ENCODE measurements around the gene CHSY3.

Gene CHSY3

DNA sequence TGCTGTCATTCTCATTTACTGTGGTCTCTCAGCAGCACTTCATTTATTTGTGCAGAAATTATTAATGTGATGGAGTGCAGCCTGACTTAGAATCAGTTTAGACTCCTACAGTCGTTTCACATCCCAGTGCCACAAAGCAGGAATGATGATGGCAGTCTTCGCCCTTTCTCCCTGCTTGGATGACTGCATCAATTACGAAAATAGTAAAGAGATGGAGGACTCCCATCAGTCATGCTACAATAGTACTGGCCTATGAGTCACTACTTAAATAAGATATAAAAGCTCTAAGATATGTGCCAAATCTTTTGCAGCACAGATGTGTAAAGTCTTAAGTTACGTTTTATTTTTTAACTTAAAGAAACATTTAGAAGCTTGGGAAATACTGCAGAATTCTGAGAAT, 263.9 kb downstream of the CHSY3 start:
- H3K18ac ChIP-seq (ENCODE audit: low read length) = no peak overlapping the region
- no peaks in the 10 kb centered on the region for H3K9me3 ChIP-seq (ENCODE audit: insufficient read depth, low read depth, low read length)
- no peak overlapping the region for H2AFZ ChIP-seq (ENCODE audit: insufficient read depth, low read length, poor library complexity)
- H4K12ac ChIP-seq (ENCODE audit: low read depth, low read length) = no peak overlapping the region
- DNase-seq = no peak
- H2BK120ac ChIP-seq (ENCODE audit: insufficient read depth, low read length, poor library complexity) = no peak overlapping the region
- no CpG with 5 or more reads among the region's 4 CpGs for WGBS (ENCODE audit: extremely low coverage, insufficient coverage, insufficient read length)
- no peak overlapping the region for H3K23ac ChIP-seq (ENCODE audit: low read length)
- no peaks in the 10 kb centered on the region for H3K4me1 ChIP-seq (ENCODE audit: control insufficient read depth in 1 of 2, insufficient read depth in 2 of 2, low read length in 2 of 2)
- no peak overlapping the region for H3K27ac ChIP-seq (ENCODE audit: low read depth, low read length)
- H3K4me3 ChIP-seq (ENCODE audit: low read depth, low read length) = no peak overlapping the region
- no peak overlapping the region for H2AK5ac ChIP-seq (ENCODE audit: low read length)
- H3K36me3 ChIP-seq (ENCODE audit: control insufficient read depth in 1 of 2, insufficient read depth in 2 of 2, low read length in 2 of 2) = no peaks in the 10 kb centered on the region
- no peaks in the 10 kb centered on the region for H3K27me3 ChIP-seq (ENCODE audit: insufficient read depth, low read length)
- no peak overlapping the region for H2BK5ac ChIP-seq (ENCODE audit: low read depth, low read length, poor library complexity)
- no peak overlapping the region for H3K4me2 ChIP-seq (ENCODE audit: low read length)
- H3K79me1 ChIP-seq (ENCODE audit: low read length) = no peaks in the 10 kb centered on the region
- no peak overlapping the region for H2BK12ac ChIP-seq (ENCODE audit: low read length)
- H4K8ac ChIP-seq (ENCODE audit: low read depth, low read length) = no peak overlapping the region
- no peak overlapping the region for H3K9ac ChIP-seq (ENCODE audit: low read length)
- H3K14ac ChIP-seq (ENCODE audit: low read length) = no peak overlapping the region
- H3K79me2 ChIP-seq (ENCODE audit: control insufficient read depth, insufficient read depth, low read length, poor library complexity) = no peaks in the 10 kb centered on the region
- H4K91ac ChIP-seq (ENCODE audit: low read depth, low read length) = no peak overlapping the region
- no peak overlapping the region for H3K4ac ChIP-seq (ENCODE audit: low read depth, low read length)

DNA sequence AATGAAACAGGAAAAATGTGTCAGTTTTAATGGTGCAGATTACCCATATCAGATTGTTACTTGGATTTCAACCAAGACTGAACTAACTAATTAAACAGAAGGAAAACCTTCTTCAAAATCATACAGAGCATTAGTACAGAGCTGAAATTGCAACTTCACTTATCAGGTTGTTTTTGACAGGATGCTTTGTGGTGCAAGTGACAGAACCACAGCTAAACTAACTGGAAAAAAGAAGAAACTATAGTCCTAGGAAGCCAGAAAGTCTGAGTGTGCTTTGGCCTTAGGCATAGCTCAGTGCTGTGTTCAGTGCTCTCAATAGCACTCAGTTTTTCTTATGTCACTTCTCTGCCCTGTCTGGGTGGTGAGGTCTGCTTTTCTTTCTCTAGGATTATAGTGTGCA, 267.4 kb downstream of the CHSY3 start:
- Histone ChIP-seq H2BK12ac (ENCODE audit: low read length) (no peak overlapping the region), H2BK120ac (ENCODE audit: insufficient read depth, low read length, poor library complexity) (no peak overlapping the region), H3K79me2 (ENCODE audit: control insufficient read depth, insufficient read depth, low read length, poor library complexity) (no peaks in the 10 kb centered on the region), H3K27ac (ENCODE audit: low read depth, low read length) (no peak overlapping the region), H3K4me1 (ENCODE audit: control insufficient read depth in 1 of 2, insufficient read depth in 2 of 2, low read length in 2 of 2) (no peaks in the 10 kb centered on the region), H4K91ac (ENCODE audit: low read depth, low read length) (no peak overlapping the region), H4K8ac (ENCODE audit: low read depth, low read length) (no peak overlapping the region), H2BK5ac (ENCODE audit: low read depth, low read length, poor library complexity) (no peak overlapping the region), H3K23ac (ENCODE audit: low read length) (no peak overlapping the region), H3K4me3 (ENCODE audit: low read depth, low read length) (no peak overlapping the region), H2AK5ac (ENCODE audit: low read length) (no peak overlapping the region), H3K79me1 (ENCODE audit: low read length) (no peaks in the 10 kb centered on the region), H3K4me2 (ENCODE audit: low read length) (no peak overlapping the region), H3K27me3 (ENCODE audit: insufficient read depth, low read length) (no peaks in the 10 kb centered on the region), H3K9ac (ENCODE audit: low read length) (no peak overlapping the region), H4K12ac (ENCODE audit: low read depth, low read length) (no peak overlapping the region), H2AFZ (ENCODE audit: insufficient read depth, low read length, poor library complexity) (no peak overlapping the region), H3K4ac (ENCODE audit: low read depth, low read length) (no peak overlapping the region), H3K14ac (ENCODE audit: low read length) (no peak overlapping the region), H3K18ac (ENCODE audit: low read length) (no peak overlapping the region), H3K9me3 (ENCODE audit: insufficient read depth, low read depth, low read length) (no peaks in the 10 kb centered on the region), H3K36me3 (ENCODE audit: control insufficient read depth in 1 of 2, insufficient read depth in 2 of 2, low read length in 2 of 2) (no peaks in the 10 kb centered on the region)
- DNase-seq = no peak

DNA sequence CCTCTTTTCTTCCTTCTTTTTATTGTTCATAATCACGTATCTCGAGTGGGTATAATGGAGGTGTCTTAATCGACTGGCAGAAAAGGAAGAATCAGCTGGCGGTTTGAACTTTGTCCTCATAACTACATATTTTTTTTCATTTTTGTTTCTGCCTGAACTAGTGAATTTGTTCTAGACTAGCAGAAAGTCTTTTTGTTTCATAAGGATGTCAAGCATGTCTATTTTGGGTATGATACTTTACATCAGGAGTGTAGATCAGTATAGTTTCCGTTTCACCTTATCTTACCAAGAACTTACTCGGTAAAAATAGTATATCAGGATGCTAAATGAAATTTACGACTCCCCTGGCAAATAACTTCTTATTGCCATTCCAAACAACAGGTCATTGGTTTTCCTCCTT, 278.9 kb downstream of the CHSY3 start:
- Histone ChIP-seq H2BK5ac (ENCODE audit: low read depth, low read length, poor library complexity) (no peak overlapping the region), H3K27me3 (ENCODE audit: insufficient read depth, low read length) (no peaks in the 10 kb centered on the region), H2BK12ac (ENCODE audit: low read length) (no peak overlapping the region), H3K14ac (ENCODE audit: low read length) (no peak overlapping the region), H3K4me2 (ENCODE audit: low read length) (no peak overlapping the region), H3K27ac (ENCODE audit: low read depth, low read length) (no peak overlapping the region), H3K79me2 (ENCODE audit: control insufficient read depth, insufficient read depth, low read length, poor library complexity) (no peaks in the 10 kb centered on the region), H2AK5ac (ENCODE audit: low read length) (no peak overlapping the region), H3K4me3 (ENCODE audit: low read depth, low read length) (no peak overlapping the region), H3K18ac (ENCODE audit: low read length) (no peak overlapping the region), H4K91ac (ENCODE audit: low read depth, low read length) (no peak overlapping the region), H3K4ac (ENCODE audit: low read depth, low read length) (no peak overlapping the region), H4K8ac (ENCODE audit: low read depth, low read length) (no peak overlapping the region), H3K23ac (ENCODE audit: low read length) (no peak overlapping the region), H3K9me3 (ENCODE audit: insufficient read depth, low read depth, low read length) (no peaks in the 10 kb centered on the region), H2BK120ac (ENCODE audit: insufficient read depth, low read length, poor library complexity) (no peak overlapping the region), H3K79me1 (ENCODE audit: low read length) (no peaks in the 10 kb centered on the region), H2AFZ (ENCODE audit: insufficient read depth, low read length, poor library complexity) (no peak overlapping the region), H4K12ac (ENCODE audit: low read depth, low read length) (no peak overlapping the region), H3K36me3 (ENCODE audit: control insufficient read depth in 1 of 2, insufficient read depth in 2 of 2, low read length in 2 of 2) (no peaks in the 10 kb centered on the region), H3K9ac (ENCODE audit: low read length) (no peak overlapping the region), H3K4me1 (ENCODE audit: control insufficient read depth in 1 of 2, insufficient read depth in 2 of 2, low read length in 2 of 2) (no peaks in the 10 kb centered on the region)
- no peak for DNase-seq
- WGBS (ENCODE audit: extremely low coverage, insufficient coverage, insufficient read length) = no CpG with 5 or more reads among the region's 7 CpGs

DNA sequence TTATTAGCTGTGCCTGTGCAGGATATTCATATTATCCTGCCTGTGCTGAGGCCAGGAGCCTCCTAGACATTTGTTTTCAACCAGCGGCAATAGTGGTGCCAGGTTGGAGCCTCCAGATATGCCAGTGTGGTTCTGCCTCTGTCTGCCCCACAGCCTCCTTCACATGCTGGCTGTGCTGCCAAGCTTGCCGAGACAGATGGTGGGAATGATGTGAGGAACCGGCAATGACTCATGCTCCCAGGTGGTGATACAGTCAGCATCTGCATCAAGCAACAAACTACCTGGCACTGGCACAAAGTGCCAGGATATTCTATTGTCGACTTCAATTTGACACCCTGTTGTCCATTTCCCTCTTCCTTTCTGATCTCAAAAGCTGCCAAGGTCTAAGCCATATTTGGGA, 285.7 kb downstream of the CHSY3 start:
- no peaks in the 10 kb centered on the region for H3K79me2 ChIP-seq (ENCODE audit: control insufficient read depth, insufficient read depth, low read length, poor library complexity)
- H3K18ac ChIP-seq (ENCODE audit: low read length) = no peak overlapping the region
- H2BK12ac ChIP-seq (ENCODE audit: low read length) = no peak overlapping the region
- no peaks in the 10 kb centered on the region for H3K27me3 ChIP-seq (ENCODE audit: insufficient read depth, low read length)
- no peak overlapping the region for H3K23ac ChIP-seq (ENCODE audit: low read length)
- H3K9ac ChIP-seq (ENCODE audit: low read length) = no peak overlapping the region
- no peak overlapping the region for H3K4me2 ChIP-seq (ENCODE audit: low read length)
- H2AFZ ChIP-seq (ENCODE audit: insufficient read depth, low read length, poor library complexity) = no peak overlapping the region
- no peak overlapping the region for H4K8ac ChIP-seq (ENCODE audit: low read depth, low read length)
- H3K14ac ChIP-seq (ENCODE audit: low read length) = no peak overlapping the region
- no peaks in the 10 kb centered on the region for H3K36me3 ChIP-seq (ENCODE audit: control insufficient read depth in 1 of 2, insufficient read depth in 2 of 2, low read length in 2 of 2)
- H3K4me3 ChIP-seq (ENCODE audit: low read depth, low read length) = no peak overlapping the region
- H4K91ac ChIP-seq (ENCODE audit: low read depth, low read length) = no peak overlapping the region
- H3K27ac ChIP-seq (ENCODE audit: low read depth, low read length) = no peak overlapping the region
- H2AK5ac ChIP-seq (ENCODE audit: low read length) = no peak overlapping the region
- no CpG with 5 or more reads among the region's 4 CpGs for WGBS (ENCODE audit: extremely low coverage, insufficient coverage, insufficient read length)
- no peak for DNase-seq
- H2BK5ac ChIP-seq (ENCODE audit: low read depth, low read length, poor library complexity) = no peak overlapping the region
- H3K4ac ChIP-seq (ENCODE audit: low read depth, low read length) = no peak overlapping the region
- no peaks in the 10 kb centered on the region for H3K4me1 ChIP-seq (ENCODE audit: control insufficient read depth in 1 of 2, insufficient read depth in 2 of 2, low read length in 2 of 2)
- H4K12ac ChIP-seq (ENCODE audit: low read depth, low read length) = no peak overlapping the region
- H3K9me3 ChIP-seq (ENCODE audit: insufficient read depth, low read depth, low read length) = no peaks in the 10 kb centered on the region
- no peaks in the 10 kb centered on the region for H3K79me1 ChIP-seq (ENCODE audit: low read length)
- H2BK120ac ChIP-seq (ENCODE audit: insufficient read depth, low read length, poor library complexity) = no peak overlapping the region

DNA sequence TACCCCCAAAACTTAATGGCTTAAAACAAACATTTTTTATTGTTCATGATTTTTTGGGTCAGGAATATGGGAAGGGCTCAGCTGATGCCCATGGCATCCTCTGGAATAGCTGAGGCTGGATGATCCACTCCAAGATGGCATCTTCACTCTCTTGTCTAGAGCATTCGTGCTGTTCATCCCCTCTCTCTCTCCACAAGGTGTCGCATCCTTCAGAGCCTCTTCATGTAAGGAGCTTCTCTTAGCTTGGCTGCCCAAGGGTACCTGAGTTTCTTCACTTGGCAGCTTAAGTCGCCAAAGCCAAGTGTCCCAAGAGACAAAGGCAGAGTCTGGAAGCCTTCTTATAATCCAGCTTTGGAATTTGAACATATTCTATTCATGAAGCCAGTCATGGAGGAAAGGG, 294.7 kb downstream of the CHSY3 start:
- Histone ChIP-seq H2AFZ (ENCODE audit: insufficient read depth, low read length, poor library complexity) (no peak overlapping the region), H4K8ac (ENCODE audit: low read depth, low read length) (no peak overlapping the region), H3K4ac (ENCODE audit: low read depth, low read length) (no peak overlapping the region), H4K12ac (ENCODE audit: low read depth, low read length) (no peak overlapping the region), H3K79me2 (ENCODE audit: control insufficient read depth, insufficient read depth, low read length, poor library complexity) (no peaks in the 10 kb centered on the region), H2BK12ac (ENCODE audit: low read length) (no peak overlapping the region), H3K14ac (ENCODE audit: low read length) (no peak overlapping the region), H4K91ac (ENCODE audit: low read depth, low read length) (no peak overlapping the region), H3K18ac (ENCODE audit: low read length) (no peak overlapping the region), H2BK120ac (ENCODE audit: insufficient read depth, low read length, poor library complexity) (no peak overlapping the region), H3K4me2 (ENCODE audit: low read length) (no peak overlapping the region), H2AK5ac (ENCODE audit: low read length) (no peak overlapping the region), H3K4me1 (ENCODE audit: control insufficient read depth in 1 of 2, insufficient read depth in 2 of 2, low read length in 2 of 2) (no peaks in the 10 kb centered on the region), H3K27ac (ENCODE audit: low read depth, low read length) (no peak overlapping the region), H3K27me3 (ENCODE audit: insufficient read depth, low read length) (no peaks in the 10 kb centered on the region), H3K9ac (ENCODE audit: low read length) (no peak overlapping the region), H3K4me3 (ENCODE audit: low read depth, low read length) (no peak overlapping the region), H3K36me3 (ENCODE audit: control insufficient read depth in 1 of 2, insufficient read depth in 2 of 2, low read length in 2 of 2) (no peaks in the 10 kb centered on the region), H2BK5ac (ENCODE audit: low read depth, low read length, poor library complexity) (no peak overlapping the region), H3K23ac (ENCODE audit: low read length) (no peak overlapping the region), H3K9me3 (ENCODE audit: insufficient read depth, low read depth, low read length) (peaks cover 2% of the 10 kb centered on the region), H3K79me1 (ENCODE audit: low read length) (no peaks in the 10 kb centered on the region)
- DNase-seq = peak; percentile 22 to 65
- WGBS (ENCODE audit: extremely low coverage, insufficient coverage, insufficient read length) = no CpG with 5 or more reads among the region's 3 CpGs
